ENCODE data around the gene PPP2R3B.

- no peak for TF ChIP-seq POLR2AphosphoS5 (IDR thresholded peaks at IDR 0.05; ENCODE audit: low read depth, low read length)
- TF ChIP-seq CTCF (IDR thresholded peaks at IDR 0.05 in 2 of 3, conservative IDR thresholded peaks at IDR 0.05 in 1 of 3; ENCODE audit: borderline replicate concordance in 1 of 3, insufficient read depth in 1 of 3, low read depth in 2 of 3, low read length in 2 of 3) = no peak
- TF ChIP-seq CEBPB (IDR thresholded peaks at IDR 0.05; ENCODE audit: low read depth) = no peak
- no peak for TF ChIP-seq SP1 (IDR thresholded peaks at IDR 0.05; ENCODE audit: low read depth)
- TF ChIP-seq EZH2phosphoT487 (IDR thresholded peaks at IDR 0.05; ENCODE audit: borderline replicate concordance) = no peak
- no peak for TF ChIP-seq EGR1 (IDR thresholded peaks at IDR 0.05; ENCODE audit: low read depth)
- no peak for TF ChIP-seq ZFX (IDR thresholded peaks at IDR 0.05)
- TF ChIP-seq POLR2A (IDR thresholded peaks at IDR 0.05; ENCODE audit: borderline replicate concordance, extremely low read depth, insufficient read depth, insufficient read length) = no peak
- no peak for TF ChIP-seq ATF3 (IDR thresholded peaks at IDR 0.05)
Observed at GRCh38 chrX:334971-335757, 51.5 kb downstream of the PPP2R3B start.

All from HCT116 (cell line).